Skeletal muscle satellite cell (primary cell): ENCODE results near the gene FGFR2.

Experiments used
- H3K27me3 ChIP-seq: 2 replicates; pipeline ENCODE4 v1.7.0; 2013; ENCODE audit warnings: low read length; ENCODE audit not compliant: control insufficient read depth, insufficient read depth
- H3K36me3 ChIP-seq: 2 replicates; pipeline ENCODE4 v1.7.0; 2013; ENCODE audit warnings: mild to moderate bottlenecking, control low read depth, low read length; ENCODE audit not compliant: insufficient read depth
- H3K4me1 ChIP-seq: 2 replicates; pipeline ENCODE4 v1.7.0; 2013; ENCODE audit warnings: low read length; ENCODE audit not compliant: control insufficient read depth, insufficient read depth
- H3K4me2 ChIP-seq: 2 replicates; pipeline ENCODE4 v1.7.0; 2013; ENCODE audit warnings: mild to moderate bottlenecking, low read length
- H3K4me3 ChIP-seq: 2 replicates; pipeline ENCODE4 v1.7.0; 2013; ENCODE audit warnings: low read length
- H3K9ac ChIP-seq: 2 replicates; pipeline ENCODE4 v1.7.0; 2013; ENCODE audit warnings: mild to moderate bottlenecking, low read depth, low read length, moderate library complexity
- H3K9me3 ChIP-seq: replicated peaks from 2 replicates; pipeline ENCODE4 v1.7.0; 2013; ENCODE audit warnings: mild to moderate bottlenecking, control low read depth, low read length

The FGFR2 gene

GRCh38 chr10:121543545-121543944 lies 54.7 kb downstream of the FGFR2 start:
- Histone ChIP-seq H3K9ac (no peak overlapping the region), H3K27me3 (no peaks in the 10 kb centered on the region), H3K4me3 (no peak overlapping the region), H3K4me1 (no peaks in the 10 kb centered on the region), H3K9me3 (no peaks in the 10 kb centered on the region), H3K4me2 (no peak overlapping the region), H3K36me3 (no peaks in the 10 kb centered on the region)

GRCh38 chr10:121541450-121542120 lies 56.7 kb downstream of the FGFR2 start:
- no peaks in the 10 kb centered on the region for H3K27me3 ChIP-seq
- no peaks in the 10 kb centered on the region for H3K4me1 ChIP-seq
- no peak overlapping the region for H3K4me3 ChIP-seq
- no peaks in the 10 kb centered on the region for H3K36me3 ChIP-seq
- no peak overlapping the region for H3K4me2 ChIP-seq
- H3K9ac ChIP-seq = no peak overlapping the region
- H3K9me3 ChIP-seq = peaks cover 3% of the 10 kb centered on the region

- Histone ChIP-seq H3K4me3 (no peak overlapping the region), H3K36me3 (no peaks in the 10 kb centered on the region), H3K4me1 (no peaks in the 10 kb centered on the region), H3K9me3 (peaks cover 3% of the 10 kb centered on the region), H3K27me3 (no peaks in the 10 kb centered on the region), H3K9ac (no peak overlapping the region), H3K4me2 (no peak overlapping the region)
These were observed 57.4 kb downstream of the FGFR2 start for GRCh38 chr10:121540732-121541395.

- Histone ChIP-seq H3K9me3 (peaks cover 9% of the 10 kb centered on the region), H3K4me3 (no peak overlapping the region), H3K36me3 (no peaks in the 10 kb centered on the region), H3K4me2 (no peak overlapping the region), H3K9ac (no peak overlapping the region), H3K27me3 (no peaks in the 10 kb centered on the region), H3K4me1 (no peaks in the 10 kb centered on the region)
These were observed 58.5 kb downstream of the FGFR2 start for GRCh38 chr10:121539786-121540185.

GRCh38 chr10:121536310-121536913 lies 61.8 kb downstream of the FGFR2 start:
- Histone ChIP-seq H3K9me3 (peaks cover 20% of the 10 kb centered on the region), H3K9ac (no peak overlapping the region), H3K4me3 (no peak overlapping the region), H3K4me2 (no peak overlapping the region), H3K27me3 (no peaks in the 10 kb centered on the region), H3K4me1 (no peaks in the 10 kb centered on the region), H3K36me3 (no peaks in the 10 kb centered on the region)

GRCh38 chr10:121535381-121535780 lies 62.9 kb downstream of the FGFR2 start:
- Histone ChIP-seq H3K9me3 (peaks cover 24% of the 10 kb centered on the region), H3K27me3 (no peaks in the 10 kb centered on the region), H3K36me3 (no peaks in the 10 kb centered on the region), H3K4me1 (no peaks in the 10 kb centered on the region), H3K9ac (no peak overlapping the region), H3K4me3 (no peak overlapping the region), H3K4me2 (no peak overlapping the region)

DNA sequence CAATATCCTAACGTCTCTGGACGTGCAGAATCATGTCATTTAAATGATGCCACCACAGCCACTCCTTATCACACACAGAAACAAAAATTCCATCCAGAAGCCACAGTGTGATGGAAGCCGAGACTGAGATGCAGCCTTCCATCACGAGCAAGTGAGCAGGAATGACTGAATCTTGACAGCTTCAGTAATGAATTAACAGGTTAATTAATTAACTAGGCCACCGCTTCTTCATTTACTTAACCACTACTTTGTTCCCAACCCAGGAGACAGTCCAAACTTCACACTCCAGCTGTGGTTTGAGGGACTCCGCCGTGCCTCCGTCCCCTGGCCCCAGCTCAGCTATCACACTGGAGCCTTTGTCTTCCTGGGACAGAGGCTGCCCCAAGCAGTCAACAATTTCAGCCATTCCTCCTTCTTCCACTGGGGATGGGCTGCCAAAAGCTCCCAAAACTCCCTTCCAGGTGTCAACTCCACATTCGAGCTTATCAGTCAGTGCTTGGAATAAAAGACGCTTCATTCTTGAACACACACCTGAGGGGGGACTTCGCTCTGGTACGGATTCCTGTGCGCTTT lies 65.9 kb downstream of the FGFR2 start:
- H3K27me3 ChIP-seq = no peaks in the 10 kb centered on the region
- no peaks in the 10 kb centered on the region for H3K36me3 ChIP-seq
- no peak overlapping the region for H3K4me2 ChIP-seq
- no peak overlapping the region for H3K4me3 ChIP-seq
- H3K4me1 ChIP-seq = no peaks in the 10 kb centered on the region
- no peak overlapping the region for H3K9ac ChIP-seq
- H3K9me3 ChIP-seq = peaks cover 27% of the 10 kb centered on the region

DNA sequence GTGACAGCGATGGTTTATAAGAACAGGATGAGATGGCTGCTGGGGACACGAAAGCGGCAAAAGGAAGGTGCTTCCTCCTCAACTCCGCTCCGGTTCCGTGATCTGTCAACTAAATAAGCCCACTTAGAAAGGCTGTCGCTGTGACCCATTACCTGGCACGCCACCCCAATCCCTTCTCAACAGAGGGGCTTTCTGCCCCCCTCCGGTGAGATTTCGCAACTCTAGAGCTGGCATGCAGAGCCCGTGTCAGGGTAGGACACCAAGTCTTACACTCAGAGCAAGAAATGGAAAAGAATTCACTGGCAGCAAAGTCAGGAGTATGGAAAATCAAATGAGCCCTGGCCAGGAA lies 66.4 kb downstream of the FGFR2 start:
- Histone ChIP-seq H3K27me3 (no peaks in the 10 kb centered on the region), H3K4me2 (no peak overlapping the region), H3K36me3 (no peaks in the 10 kb centered on the region), H3K9me3 (peaks cover 28% of the 10 kb centered on the region), H3K9ac (no peak overlapping the region), H3K4me1 (no peaks in the 10 kb centered on the region), H3K4me3 (no peak overlapping the region)

GRCh38 chr10:121531076-121531829 lies 67.0 kb downstream of the FGFR2 start:
- Histone ChIP-seq H3K9ac (no peak overlapping the region), H3K27me3 (no peaks in the 10 kb centered on the region), H3K4me3 (no peak overlapping the region)

GRCh38 chr10:121530481-121531075 lies 67.7 kb downstream of the FGFR2 start:
- Histone ChIP-seq H3K9me3 (peaks cover 32% of the 10 kb centered on the region), H3K4me3 (no peak overlapping the region), H3K36me3 (no peaks in the 10 kb centered on the region), H3K4me1 (no peaks in the 10 kb centered on the region), H3K4me2 (no peak overlapping the region), H3K27me3 (no peaks in the 10 kb centered on the region), H3K9ac (no peak overlapping the region)

More at GRCh38 chr10:121531076-121531829, 67.0 kb downstream of the FGFR2 start:
- Histone ChIP-seq H3K9me3 (peaks cover 32% of the 10 kb centered on the region), H3K4me2 (no peak overlapping the region), H3K4me1 (no peaks in the 10 kb centered on the region), H3K36me3 (no peaks in the 10 kb centered on the region)

DNA sequence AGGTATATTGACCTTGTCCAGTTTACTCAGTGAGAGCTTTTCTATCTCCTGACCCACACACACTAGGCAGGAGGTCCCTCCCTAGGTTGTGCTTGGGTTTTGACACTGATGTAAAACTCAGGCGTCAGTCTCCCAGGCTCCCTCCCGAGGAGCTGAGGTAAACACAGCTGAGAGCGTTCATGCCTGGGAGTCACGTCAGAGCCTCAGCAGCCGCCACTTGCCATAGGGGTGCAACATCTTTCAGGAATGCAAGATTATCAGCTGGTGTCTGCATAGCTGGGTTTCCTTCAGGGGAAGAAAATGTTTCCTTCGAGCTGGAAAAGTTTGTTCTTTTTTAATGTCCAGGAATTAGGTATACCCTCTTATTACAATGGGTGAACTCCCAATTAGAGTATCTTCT lies 70.6 kb downstream of the FGFR2 start:
- Histone ChIP-seq H3K27me3 (no peaks in the 10 kb centered on the region), H3K9me3 (peaks cover 24% of the 10 kb centered on the region), H3K4me2 (no peak overlapping the region), H3K9ac (no peak overlapping the region), H3K36me3 (no peaks in the 10 kb centered on the region), H3K4me1 (no peaks in the 10 kb centered on the region), H3K4me3 (no peak overlapping the region)
